HepG2 (cell line): ENCODE measurements around the gene ACADVL. TPM values are rescaled to one million over a fixed set of nuclear protein-coding genes. Genes with fewer than 3 reads are reported as not detected.
A peak's percentile ranks its signal among the peaks of the same experiment; 100 is the strongest.

Experiments used
- KDM4B ChIP-seq: sonication (generic); formaldehyde crosslinking; IDR thresholded peaks from 2 replicates; pipeline ENCODE4 v1.4.0; 2020; ENCODE audit warnings: missing genetic modification reagents
- KIAA2018 ChIP-seq: sonication (generic); formaldehyde crosslinking; IDR thresholded peaks from 2 replicates; pipeline ENCODE4 v1.5.0; 2020; ENCODE audit warnings: mild to moderate bottlenecking, missing genetic modification reagents, borderline replicate concordance
- MXI1 ChIP-seq: IDR thresholded peaks from 3 replicates; pipeline ENCODE4 v1.6.1; 2012; ENCODE audit warnings: low read depth, low read length, inconsistent platforms, borderline replicate concordance
- MYC ChIP-seq: sonication (generic); formaldehyde crosslinking; IDR thresholded peaks from 2 replicates; pipeline ENCODE4 v1.9.0; 2021; ENCODE audit warnings: missing genetic modification reagents, borderline replicate concordance
- TOE1 ChIP-seq: sonication (generic); formaldehyde crosslinking; IDR thresholded peaks from 2 replicates; pipeline ENCODE4 v1.4.0; 2020; ENCODE audit warnings: mild to moderate bottlenecking, missing genetic modification reagents
- ZFP36 ChIP-seq: fragments of 150-350 bp; IDR thresholded peaks from 2 replicates; pipeline ENCODE4 v1.6.1; 2018; ENCODE audit warnings: borderline replicate concordance, low read length, low read depth; ENCODE audit not compliant: partially characterized antibody
- ZNF138 ChIP-seq: sonication (generic); formaldehyde crosslinking; IDR thresholded peaks from 2 replicates; pipeline ENCODE4 v1.5.0; 2020; ENCODE audit warnings: mild to moderate bottlenecking, low read depth, missing genetic modification reagents
- ZNF468 ChIP-seq: sonication (generic); formaldehyde crosslinking; IDR thresholded peaks from 2 replicates; pipeline ENCODE4 v1.8.0; 2022; ENCODE audit warnings: mild to moderate bottlenecking, moderate library complexity, missing genetic modification reagents
- polyA plus RNA-seq, 8 experiments: library from polyadenylated mRNA; depleted of rRNA in 3 of 8; stranded (reverse) in 7 of 8; unstranded in 1 of 8; fragments of >200 nt; fragmentation: Illumina TruSeq in 4 of 8; extraction: Trizol in 4 of 8; gene quantifications; 2 replicates each; pipeline versions ENCODE4 v1.2.1 to v1.2.3, GENCODE V29; 2011 to 2016; ENCODE audit warnings: low read depth in 4 of 8, missing spikeins in 1 of 8, mixed read lengths in 1 of 8; ENCODE audit not compliant: insufficient read depth in 1 of 8
- total RNA-seq, 5 experiments: library from RNA; depleted of rRNA; stranded (reverse); fragments of >200 nt; fragmentation: Illumina TruSeq; extraction: Trizol; gene quantifications; 2 replicates each; pipeline ENCODE4 v1.2.3, GENCODE V29; 2016; ENCODE audit warnings: low read depth in 1 of 5
- TF ChIP-seq, protein P1 (sequence below): sonication (generic); formaldehyde crosslinking; IDR thresholded peaks from 2 replicates; pipeline ENCODE4 v1.8.1; 2023; ENCODE audit warnings: mild to moderate bottlenecking, moderate library complexity, missing genetic modification reagents
- TF ChIP-seq, protein P2 (sequence below): sonication (generic); formaldehyde crosslinking; IDR thresholded peaks from 2 replicates; pipeline ENCODE4 v1.4.0; 2020; ENCODE audit warnings: missing genetic modification reagents
- TF ChIP-seq, protein P3 (sequence below): sonication (generic); formaldehyde crosslinking; IDR thresholded peaks from 2 replicates; pipeline ENCODE4 v1.4.0; 2020; ENCODE audit warnings: missing genetic modification reagents, borderline replicate concordance
- TF ChIP-seq, protein P4 (sequence below): sonication (generic); formaldehyde crosslinking; IDR thresholded peaks from 2 replicates; pipeline ENCODE4 v1.8.0; 2022; ENCODE audit warnings: low read depth, missing genetic modification reagents

ACADVL gene
- total and polyA plus RNA-seq, 2 of the 13 experiments (the other 11 are each of a cell fraction or from before 2014, with no cell fraction given): 219 to 412 TPM

DNA sequence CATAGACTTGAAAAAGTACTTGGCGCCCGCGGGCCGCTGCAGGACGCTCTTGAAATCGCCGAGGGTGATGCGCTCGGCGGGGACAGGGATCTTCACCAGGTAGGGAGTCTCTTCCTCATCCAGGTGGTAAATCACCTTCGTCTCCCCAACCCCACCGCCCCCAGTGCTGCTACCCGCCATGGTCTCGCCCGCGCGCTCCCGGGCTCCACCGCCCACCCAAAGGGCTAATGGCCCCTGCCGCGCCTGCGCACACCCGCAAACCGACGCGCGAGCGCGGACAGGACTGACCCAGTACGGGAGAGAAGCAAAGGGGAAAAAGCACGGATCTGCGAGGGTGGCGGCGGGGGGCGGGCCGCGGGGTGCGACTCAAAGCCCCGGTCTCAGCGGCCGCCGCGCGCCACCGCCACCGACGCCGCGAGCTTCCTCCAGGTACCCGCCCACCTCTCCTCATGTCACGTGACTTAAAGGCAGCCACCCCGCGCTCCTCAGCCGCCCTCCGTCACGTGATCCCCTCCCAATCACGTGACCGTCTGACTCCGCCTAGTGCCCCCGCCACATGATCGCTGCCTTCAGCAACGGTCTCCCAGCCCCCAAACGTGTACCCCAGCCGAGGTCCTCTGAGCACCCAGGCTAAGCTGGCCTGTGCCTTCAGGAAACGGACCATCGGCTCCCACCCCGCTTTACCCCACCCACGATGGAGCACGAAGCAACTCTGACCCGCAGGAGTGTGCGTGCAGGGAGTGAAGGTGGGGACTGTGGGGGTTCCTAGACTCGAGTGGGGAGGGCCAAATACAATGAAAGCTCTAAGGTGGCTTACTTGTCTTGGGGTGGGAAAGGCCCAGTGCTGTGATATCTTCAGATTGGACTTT is 14.6 kb downstream of the ACADVL start, which contains the start of gene DVL2 (continued):
- TF ChIP-seq, protein P1, sequence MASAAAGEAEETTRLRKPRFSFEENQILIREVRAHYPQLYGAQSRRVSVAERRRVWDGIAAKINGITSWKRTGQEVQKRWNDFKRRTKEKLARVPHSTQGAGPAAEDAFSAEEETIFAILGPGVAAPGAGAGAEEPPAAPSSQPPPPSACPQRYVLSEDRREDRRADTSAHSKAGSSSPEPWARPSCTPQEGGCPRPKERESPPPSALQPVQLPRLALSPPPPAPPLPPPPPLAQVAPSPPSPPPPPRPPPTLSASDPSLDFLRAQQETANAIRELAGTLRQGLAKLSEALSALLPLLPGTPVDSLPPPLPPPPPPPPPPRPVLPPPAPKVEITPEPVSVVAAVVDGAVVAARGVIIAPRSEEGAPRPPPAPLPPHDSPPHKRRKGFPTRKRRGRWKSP (CRISPR knock-in tag): peak; percentile 31; the same call in 1 of the 2 replicates
- TF ChIP-seq KIAA2018 (no peak), ZNF138 (CRISPR knock-in tag) (peak; percentile 92; the same call in 1 of the 2 replicates), MYC (CRISPR knock-in tag) (peak; percentile 93), ZFP36 (no peak), TOE1 (CRISPR knock-in tag) (0 out of 2 replicates have a peak, but pooled peaks have one; percentile 75), KDM4B (CRISPR knock-in tag) (no peak), ZNF468 (no peak; the same call in 1 of the 2 replicates), MXI1 (no peak; the same call in 2 of the 3 replicates)
- TF ChIP-seq, protein P2, sequence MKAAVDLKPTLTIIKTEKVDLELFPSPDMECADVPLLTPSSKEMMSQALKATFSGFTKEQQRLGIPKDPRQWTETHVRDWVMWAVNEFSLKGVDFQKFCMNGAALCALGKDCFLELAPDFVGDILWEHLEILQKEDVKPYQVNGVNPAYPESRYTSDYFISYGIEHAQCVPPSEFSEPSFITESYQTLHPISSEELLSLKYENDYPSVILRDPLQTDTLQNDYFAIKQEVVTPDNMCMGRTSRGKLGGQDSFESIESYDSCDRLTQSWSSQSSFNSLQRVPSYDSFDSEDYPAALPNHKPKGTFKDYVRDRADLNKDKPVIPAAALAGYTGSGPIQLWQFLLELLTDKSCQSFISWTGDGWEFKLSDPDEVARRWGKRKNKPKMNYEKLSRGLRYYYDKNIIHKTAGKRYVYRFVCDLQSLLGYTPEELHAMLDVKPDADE: peak; percentile 82; the same call in 1 of the 2 replicates
- TF ChIP-seq, protein P3, sequence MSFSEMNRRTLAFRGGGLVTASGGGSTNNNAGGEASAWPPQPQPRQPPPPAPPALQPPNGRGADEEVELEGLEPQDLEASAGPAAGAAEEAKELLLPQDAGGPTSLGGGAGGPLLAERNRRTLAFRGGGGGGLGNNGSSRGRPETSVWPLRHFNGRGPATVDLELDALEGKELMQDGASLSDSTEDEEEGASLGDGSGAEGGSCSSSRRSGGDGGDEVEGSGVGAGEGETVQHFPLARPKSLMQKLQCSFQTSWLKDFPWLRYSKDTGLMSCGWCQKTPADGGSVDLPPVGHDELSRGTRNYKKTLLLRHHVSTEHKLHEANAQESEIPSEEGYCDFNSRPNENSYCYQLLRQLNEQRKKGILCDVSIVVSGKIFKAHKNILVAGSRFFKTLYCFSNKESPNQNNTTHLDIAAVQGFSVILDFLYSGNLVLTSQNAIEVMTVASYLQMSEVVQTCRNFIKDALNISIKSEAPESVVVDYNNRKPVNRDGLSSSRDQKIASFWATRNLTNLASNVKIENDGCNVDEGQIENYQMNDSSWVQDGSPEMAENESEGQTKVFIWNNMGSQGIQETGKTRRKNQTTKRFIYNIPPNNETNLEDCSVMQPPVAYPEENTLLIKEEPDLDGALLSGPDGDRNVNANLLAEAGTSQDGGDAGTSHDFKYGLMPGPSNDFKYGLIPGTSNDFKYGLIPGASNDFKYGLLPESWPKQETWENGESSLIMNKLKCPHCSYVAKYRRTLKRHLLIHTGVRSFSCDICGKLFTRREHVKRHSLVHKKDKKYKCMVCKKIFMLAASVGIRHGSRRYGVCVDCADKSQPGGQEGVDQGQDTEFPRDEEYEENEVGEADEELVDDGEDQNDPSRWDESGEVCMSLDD (CRISPR knock-in tag): 0 out of 2 replicates have a peak, but pooled peaks have one; percentile 70
- TF ChIP-seq, protein P4, sequence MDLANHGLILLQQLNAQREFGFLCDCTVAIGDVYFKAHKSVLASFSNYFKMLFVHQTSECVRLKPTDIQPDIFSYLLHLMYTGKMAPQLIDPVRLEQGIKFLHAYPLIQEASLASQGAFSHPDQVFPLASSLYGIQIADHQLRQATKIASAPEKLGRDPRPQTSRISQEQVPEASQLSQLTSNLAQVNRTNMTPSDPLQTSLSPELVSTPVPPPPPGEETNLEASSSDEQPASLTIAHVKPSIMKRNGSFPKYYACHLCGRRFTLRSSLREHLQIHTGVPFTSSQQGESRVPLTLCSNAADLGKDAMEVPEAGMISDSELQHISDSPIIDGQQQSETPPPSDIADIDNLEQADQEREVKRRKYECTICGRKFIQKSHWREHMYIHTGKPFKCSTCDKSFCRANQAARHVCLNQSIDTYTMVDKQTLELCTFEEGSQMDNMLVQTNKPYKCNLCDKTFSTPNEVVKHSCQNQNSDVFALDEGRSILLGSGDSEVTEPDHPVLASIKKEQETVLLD (CRISPR knock-in tag): peak; percentile 96
